ENCODE measurements around the gene DCAF11.
A peak's percentile ranks its signal among the peaks of the same experiment; 100 is the strongest.

DCAF11 gene

DNA sequence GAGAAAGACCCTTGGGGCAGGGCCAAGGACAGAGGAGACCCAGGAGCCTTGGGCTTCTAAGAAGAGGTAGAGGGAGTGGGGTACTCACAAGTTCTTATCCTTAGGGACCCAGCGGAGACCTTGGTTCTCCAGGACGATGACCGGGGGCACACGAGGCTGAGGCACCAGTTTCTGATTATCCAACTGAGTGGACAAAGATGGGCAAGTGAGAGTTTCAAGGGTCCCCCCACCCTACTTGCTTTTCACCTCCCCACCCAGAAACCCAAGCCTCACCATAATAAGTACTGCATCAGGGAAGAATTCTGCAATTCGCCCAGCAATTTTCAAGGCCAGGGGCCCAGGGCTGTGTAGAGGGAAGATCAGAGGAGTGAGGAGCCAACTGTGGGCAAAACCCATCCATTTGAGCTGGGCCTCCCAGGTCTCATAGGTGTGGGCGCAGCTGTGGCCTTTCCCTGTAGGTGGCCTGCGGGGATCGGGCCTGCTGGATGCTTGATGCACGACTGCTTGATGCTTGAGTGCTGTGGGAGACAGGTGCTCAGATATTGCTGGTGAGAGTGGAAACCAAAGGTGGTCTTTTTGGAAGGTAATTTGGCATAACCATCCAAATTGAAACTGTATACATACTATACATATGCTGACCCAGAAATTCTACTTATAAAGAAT is 24.8 kb downstream of the DCAF11 start:
- no peak for DNase-seq (ENCODE audit: low read depth in 2 of 2)

- peak; percentile 100 for DNase-seq (ENCODE audit: low read depth in 2 of 2)
Measured at GRCh38 chr14:24141097-24141880, 26.7 kb downstream of the DCAF11 start, which contains the start of gene EMC9. EMC9 (minus strand) TSS chr14:24141591; CDS start chr14:24141304, 287 bp downstream.

DNA sequence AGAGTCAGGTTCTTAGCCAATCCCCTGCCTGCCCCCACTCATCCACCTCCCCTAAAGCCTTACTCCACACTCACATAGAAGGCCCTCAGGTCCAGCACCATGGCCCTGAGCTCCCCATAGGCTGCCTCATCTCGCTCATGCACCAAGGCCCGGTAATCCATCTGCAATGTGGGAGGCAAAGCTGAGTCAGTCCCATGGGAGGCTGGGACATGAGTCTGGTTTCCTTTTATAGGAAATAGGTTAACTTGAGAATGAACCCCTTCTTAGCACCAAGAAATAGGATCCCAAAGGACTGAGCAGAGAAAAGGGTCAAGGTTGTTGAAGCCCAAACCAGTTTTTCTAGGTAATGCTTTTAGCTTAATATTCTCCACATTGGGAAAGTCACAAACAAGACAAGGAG is 28.9 kb downstream of the DCAF11 start:
- DNase-seq (ENCODE audit: low read depth in 2 of 2): no peak

GRCh38 chr14:24144451-24144850 is 29.9 kb downstream of the DCAF11 start:
- no peak for DNase-seq (ENCODE audit: low read depth in 2 of 2)

DNA sequence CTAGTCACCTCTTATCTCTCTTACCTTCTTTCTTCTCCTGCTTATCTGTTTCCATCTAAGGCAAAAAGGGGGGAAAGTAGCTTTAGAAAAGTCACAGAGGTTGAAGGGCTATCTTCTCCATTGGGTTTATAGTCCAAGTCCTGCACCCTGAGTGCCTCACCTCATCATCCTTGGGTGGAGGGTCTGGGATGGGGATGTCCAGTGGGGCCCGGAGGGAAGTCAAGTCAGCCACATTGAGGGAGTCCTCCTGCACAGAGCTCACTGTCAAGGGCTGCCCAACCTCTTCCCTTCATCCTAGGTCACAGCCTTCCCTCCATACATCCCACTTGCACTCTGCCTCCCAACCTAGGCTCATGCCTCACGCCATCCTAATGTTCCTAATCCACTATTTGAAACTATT is 30.6 kb downstream of the DCAF11 start:
- no peak for DNase-seq (ENCODE audit: low read depth in 2 of 2)

DNA sequence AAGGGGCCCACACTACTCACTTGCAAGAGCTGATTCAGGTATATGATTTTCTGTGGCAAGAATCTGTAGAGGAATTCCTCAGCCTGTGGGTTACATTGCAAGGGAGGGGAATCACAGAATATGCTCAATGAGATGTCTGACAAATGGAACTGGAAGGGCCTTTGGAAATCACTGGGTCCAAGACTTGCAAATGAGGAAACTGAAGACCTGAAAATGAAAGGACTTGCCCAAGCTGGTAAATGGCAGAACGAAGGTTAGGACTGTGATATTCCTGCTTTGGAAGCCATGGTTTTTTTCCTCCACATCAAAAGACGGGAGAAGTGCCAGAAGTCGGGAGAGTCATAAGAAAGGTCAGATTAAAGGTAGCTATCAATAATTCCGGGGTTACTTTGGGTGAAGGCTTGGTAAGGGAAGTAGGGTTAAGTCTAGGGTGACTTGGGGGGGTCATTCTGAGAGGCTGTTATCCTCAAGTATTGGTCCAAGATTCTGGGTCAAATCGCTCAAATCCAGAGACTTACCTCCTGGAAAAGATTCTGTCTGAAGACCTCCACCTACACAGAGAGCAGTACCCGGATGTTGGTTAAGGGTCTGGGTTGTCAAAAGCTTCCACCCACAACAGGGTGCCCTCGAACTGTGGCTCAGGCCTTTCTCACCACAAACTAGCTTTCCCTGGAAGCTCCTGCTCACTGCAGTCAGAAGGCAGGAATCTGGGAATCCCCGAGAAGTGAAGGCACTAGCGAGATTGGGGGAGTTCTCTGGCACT is 31.3 kb downstream of the DCAF11 start:
- no peak for DNase-seq (ENCODE audit: low read depth in 2 of 2)

DNA sequence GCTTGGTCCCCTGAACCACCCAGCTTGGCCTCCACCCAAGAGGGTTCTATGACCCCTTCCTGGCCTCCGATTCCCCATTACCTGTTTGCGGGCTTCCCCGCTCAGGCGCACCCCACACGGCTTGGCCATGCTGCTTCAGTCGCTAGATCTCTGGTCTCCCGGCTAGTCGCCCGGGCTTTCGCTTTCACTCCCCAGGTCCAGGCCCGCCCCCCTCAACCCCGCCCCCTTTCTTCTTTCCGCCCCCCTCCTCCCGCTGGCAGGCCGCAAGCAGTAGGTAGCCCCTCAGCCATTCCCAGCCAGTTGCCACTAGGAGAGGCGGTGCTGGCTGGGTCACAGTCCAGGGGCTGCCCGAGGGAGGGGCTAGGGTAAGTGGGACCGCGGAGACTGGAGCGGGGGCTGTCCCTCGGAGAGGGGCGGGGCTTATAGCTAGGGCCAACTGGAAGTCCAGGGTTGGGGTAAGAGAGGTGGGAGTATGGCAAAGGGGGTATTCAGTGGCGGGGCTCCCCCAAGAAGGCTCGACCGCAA is 31.9 kb downstream of the DCAF11 start, which contains the start of gene PSME2:
TSS of gene PSME2 (minus strand) at position 158 of the 525 bp plus-strand sequence. CDS start at position 129, 29 bp downstream.
- DNase-seq (ENCODE audit: low read depth in 2 of 2): peak; percentile 89 to 90

DNA sequence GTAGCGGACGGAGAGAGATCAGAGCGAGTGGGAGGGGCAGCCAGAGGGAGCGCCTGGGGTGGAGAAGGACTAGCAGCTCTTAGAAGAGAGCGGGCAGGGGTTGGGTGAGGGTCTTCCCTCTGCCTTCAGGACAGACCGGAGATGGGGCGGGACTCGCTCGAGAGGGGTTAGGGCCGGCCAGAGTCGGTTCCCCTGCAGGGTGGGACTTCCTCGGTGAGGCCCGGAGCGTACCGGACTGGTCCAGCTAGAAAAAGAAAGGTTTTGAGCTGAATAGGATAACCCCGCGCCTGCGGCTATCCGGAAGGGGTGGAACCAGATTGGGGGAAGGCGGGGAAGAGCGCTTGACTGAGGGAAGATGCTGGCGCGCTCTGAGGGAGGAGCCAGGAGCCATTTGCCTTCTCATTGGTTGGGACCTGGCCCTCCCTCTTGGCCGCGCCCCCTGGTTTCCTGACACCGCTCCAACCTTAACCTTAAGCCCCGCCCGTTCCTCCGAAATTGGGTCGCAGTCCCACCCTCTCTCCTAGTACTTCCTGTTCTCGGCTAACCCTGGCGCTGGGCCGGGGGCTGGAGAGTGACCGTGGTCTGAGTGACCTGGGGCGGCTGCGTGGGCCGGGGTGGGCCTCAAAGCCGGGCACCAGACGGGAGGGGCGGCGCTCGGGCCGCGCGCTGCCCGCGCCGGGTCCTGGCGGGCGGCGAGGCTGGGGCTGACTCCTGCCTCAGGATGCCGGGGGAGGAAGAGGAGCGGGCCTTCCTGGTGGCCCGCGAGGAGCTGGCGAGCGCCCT is 32.6 kb downstream of the DCAF11 start, which contains the start of gene RNF31:
TSS of gene RNF31 (plus strand) at position 521 of the 783 bp plus-strand sequence. CDS start at position 722, 201 bp downstream.
- DNase-seq (ENCODE audit: low read depth in 2 of 2): peak; percentile 96 to 97

DNA sequence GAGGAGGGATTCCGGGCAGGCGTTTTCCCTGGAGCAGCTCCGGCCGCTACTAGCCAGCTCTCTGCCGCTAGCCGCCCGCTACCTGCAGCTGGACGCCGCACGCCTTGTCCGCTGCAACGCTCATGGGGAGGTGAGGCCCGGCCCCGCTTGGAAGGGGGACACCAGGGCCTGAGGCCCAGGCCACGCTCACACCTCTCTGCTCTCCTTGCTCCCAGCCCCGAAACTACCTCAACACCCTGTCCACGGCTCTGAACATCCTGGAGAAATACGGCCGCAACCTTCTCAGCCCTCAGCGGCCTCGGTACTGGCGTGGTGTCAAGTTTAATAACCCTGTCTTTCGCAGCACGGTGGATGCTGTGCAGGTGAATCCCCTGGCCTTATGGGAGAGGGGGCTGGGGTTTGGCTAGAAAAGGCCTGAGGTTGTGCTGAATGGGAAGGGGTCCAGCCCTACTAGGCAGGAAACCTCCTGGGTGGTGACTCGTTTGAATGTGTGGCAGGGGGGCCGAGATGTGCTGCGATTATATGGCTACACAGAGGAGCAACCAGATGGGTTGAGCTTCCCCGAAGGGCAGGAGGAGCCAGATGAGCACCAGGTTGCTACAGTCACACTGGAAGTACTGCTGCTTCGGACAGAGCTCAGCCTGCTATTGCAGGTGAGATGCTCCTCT is 33.3 kb downstream of the DCAF11 start:
- DNase-seq (ENCODE audit: low read depth in 2 of 2): no peak

DNA sequence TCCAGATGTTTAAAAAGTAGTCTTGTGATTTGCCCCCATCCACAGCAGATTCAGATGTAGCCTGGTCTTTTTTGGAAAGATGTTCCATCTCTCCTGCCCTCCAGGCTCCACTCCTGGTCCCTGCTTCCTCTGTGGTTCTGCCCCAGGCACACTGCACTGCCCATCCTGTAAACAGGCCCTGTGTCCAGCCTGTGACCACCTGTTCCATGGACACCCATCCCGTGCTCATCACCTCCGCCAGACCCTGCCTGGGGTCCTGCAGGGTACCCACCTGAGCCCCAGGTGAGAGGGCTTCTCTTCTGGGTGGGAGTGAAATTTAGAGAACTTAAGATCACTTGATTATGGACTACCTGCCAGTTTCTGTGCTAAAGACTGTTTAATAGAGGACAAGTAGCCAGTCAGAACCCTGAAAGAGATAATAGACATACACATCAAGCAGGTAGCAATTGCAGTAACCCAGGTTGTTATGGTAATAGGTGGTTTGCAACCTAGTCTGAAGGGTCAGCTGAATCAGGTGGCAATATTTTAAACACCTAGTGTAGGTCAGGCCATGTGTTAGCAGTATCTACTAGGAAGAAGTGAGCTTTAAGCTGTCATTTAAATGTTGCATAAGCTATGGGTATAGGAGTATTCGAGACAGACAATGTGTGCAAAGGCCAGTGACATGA is 34.9 kb downstream of the DCAF11 start:
- no peak for DNase-seq (ENCODE audit: low read depth in 2 of 2)

- no peak for DNase-seq (ENCODE audit: low read depth in 2 of 2)
Measured at GRCh38 chr14:24150061-24150460, 35.5 kb downstream of the DCAF11 start.

DNA sequence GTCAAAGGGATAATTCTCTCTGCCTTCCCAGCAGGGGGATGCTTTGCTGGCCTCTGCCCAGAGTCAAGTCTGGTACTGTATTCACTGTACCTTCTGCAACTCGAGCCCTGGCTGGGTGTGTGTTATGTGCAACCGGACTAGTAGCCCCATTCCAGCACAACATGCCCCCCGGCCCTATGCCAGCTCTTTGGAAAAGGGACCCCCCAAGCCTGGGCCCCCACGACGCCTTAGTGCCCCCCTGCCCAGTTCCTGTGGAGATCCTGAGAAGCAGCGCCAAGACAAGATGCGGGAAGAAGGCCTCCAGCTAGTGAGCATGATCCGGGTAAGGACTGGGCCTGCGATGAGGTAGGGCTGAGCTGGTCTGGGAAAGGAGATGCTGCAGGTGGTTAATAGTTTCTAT is 36.0 kb downstream of the DCAF11 start:
- DNase-seq (ENCODE audit: low read depth in 2 of 2): no peak

GRCh38 chr14:24150993-24151392 is 36.4 kb downstream of the DCAF11 start:
- no peak for DNase-seq (ENCODE audit: low read depth in 2 of 2)

DNA sequence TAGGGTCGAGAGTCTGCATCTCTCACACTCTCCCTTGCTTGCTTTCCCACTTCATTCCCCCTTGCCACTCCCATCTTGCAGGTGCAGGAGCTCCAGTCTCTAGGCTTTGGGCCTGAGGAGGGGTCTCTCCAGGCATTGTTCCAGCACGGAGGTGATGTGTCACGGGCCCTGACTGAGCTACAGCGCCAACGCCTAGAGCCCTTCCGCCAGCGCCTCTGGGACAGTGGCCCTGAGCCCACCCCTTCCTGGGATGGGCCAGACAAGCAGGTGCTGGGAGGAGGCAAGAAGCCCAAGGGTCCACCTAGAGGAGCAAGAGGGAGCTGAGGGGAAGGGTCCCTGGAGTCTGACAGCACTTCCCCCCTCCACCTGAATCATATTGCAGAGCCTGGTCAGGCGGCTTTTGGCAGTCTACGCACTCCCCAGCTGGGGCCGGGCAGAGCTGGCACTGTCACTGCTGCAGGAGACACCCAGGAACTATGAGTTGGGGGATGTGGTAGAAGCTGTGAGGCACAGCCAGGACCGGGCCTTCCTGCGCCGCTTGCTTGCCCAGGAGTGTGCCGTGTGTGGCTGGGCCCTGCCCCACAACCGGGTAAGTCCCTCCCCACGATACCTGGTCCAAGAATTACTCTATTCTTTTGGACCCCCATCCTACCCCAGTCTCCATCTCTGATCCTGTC is 37.0 kb downstream of the DCAF11 start:
- no peak for DNase-seq (ENCODE audit: low read depth in 2 of 2)

- DNase-seq (ENCODE audit: low read depth in 2 of 2): no peak
Measured at GRCh38 chr14:24155100-24155499, 40.5 kb downstream of the DCAF11 start.

GRCh38 chr14:24156840-24157239 is 42.3 kb downstream of the DCAF11 start:
- DNase-seq (ENCODE audit: low read depth in 2 of 2): no peak

DNA sequence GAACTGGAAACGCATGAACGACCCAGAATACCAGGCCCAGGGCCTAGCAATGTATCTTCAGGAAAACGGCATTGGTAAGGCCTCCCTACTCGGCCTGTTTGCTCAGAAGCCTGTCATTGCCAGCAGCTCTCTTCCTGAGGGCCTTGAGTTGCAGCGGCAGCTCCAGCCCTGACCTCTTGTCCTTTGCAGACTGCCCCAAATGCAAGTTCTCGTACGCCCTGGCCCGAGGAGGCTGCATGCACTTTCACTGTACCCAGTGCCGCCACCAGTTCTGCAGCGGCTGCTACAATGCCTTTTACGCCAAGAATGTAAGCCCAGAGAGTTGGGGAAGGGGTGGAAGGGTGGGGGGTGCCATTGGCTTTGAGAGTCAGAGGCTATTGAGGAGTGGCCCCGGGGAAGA is 42.8 kb downstream of the DCAF11 start:
- no peak for DNase-seq (ENCODE audit: low read depth in 2 of 2)

- no peak for DNase-seq (ENCODE audit: low read depth in 2 of 2)
Measured at GRCh38 chr14:24159777-24160498, 45.4 kb downstream of the DCAF11 start.

- DNase-seq (ENCODE audit: low read depth in 2 of 2): no peak
Measured at GRCh38 chr14:24160499-24160849, 45.9 kb downstream of the DCAF11 start.
